Posterior vena cava (tissue), 2 donors: ENCODE measurements around the gene CXCR2. TPM values are rescaled to one million over a fixed set of nuclear protein-coding genes. Genes with fewer than 3 reads are reported as not detected.
"Not testable (repeated sequence)": the region's sequence is repeated elsewhere in the genome, so short reads cannot be mapped to it uniquely, and the experiment has no call there.

Source experiments
- DNase-seq: peaks from one replicate; pipeline ENCODE4 v3.0.0-alpha.2; 2020; ENCODE audit warnings: low spot score
- intact Hi-C, 2 donors: fragments of 100-400 bp; cut with DNase I; formaldehyde crosslinking; loops; one replicate each; pipeline versions ENCODE4 v1.14.1 to v1.14.2; 2022 to 2023
- total RNA-seq, 2 donors: library from RNA; stranded (reverse); fragmentation: NEBNext Ultra II Directional; extraction: Animal tissue kit (Norgen Biotek cat#: 25700); gene quantifications; one replicate each; pipeline ENCODE4 v1.2.1, GENCODE V29; 2021
- donor health status: DM: yes; HTN: yes; CAD: no.
- donor health status: DM: yes; HTN: yes; CAD: no.

The CXCR2 gene
- total RNA-seq, 2 donors from 2014 or later = 2.0 to 2.5 TPM

DNA sequence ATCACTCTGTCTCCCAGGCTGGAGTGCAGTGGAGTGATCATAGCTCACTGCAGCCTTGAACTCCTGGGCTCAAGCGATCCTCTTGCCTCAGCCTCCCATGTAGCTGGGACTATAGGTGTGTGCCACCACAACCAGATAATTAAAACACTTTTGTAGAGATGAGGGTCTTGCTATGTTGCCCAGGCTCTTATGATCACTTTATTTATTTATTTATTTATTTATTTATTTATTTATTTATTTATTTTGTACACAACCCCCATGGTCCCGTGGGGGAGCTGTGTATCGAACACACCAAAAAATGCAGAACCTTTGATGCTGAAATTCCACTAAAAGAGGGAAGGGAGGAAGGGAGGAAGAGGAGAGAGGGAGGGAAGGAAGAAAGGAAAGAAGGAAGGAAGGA lies 45.9 kb downstream of the CXCR2 start:
- intact Hi-C loops = not testable (repeated sequence)

DNA sequence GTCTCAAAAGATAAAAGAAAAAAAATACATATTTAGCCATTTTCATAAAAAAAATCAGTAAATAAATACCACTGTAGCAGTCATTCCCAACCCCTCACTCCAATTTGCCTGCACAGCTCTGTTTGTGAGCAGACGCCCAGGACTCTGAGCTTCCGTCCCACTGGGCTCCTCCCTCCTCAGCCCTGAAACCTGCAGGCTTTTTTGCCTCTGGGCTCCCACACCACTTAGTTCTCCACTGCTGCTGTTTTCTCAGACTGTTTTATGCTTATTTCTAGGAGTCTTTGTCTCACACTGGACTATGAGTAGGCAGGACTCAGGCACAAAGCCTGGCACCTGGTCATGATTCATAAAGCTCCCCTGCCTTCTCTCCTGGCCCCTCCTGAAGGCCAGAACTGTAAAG lies 47.0 kb downstream of the CXCR2 start:
- DNase-seq = no peak
- intact Hi-C loops = no loop called here

More for the DNA sequence above, 45.9 kb downstream of the CXCR2 start:
- DNase-seq = not testable (repeated sequence)

DNA sequence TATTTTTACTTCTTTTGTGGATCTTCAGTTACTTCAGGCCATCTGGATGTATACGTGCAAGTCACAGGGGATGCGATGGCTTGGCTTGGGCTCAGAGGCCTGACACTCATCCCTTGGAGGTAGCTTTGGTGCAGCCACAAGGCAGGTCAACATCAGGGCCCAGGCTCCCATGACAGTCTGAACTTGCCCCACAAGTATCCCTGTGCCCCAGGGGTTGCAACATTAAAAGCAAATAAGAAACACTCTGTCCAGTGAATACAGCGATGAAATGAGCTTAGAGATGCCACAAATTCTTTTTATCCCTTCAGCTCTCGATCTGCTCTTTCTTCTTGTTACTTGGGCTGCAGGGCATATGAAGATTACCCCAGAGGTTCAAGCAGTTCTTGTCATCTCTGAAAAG lies 54.0 kb downstream of the CXCR2 start:
- no peak for DNase-seq
- intact Hi-C loops = loop anchor here in 1 of 2 donors (10.0 kb wide), 1 partner anchor 185 kb away; no protein-coding TSS in a partner anchor

DNA sequence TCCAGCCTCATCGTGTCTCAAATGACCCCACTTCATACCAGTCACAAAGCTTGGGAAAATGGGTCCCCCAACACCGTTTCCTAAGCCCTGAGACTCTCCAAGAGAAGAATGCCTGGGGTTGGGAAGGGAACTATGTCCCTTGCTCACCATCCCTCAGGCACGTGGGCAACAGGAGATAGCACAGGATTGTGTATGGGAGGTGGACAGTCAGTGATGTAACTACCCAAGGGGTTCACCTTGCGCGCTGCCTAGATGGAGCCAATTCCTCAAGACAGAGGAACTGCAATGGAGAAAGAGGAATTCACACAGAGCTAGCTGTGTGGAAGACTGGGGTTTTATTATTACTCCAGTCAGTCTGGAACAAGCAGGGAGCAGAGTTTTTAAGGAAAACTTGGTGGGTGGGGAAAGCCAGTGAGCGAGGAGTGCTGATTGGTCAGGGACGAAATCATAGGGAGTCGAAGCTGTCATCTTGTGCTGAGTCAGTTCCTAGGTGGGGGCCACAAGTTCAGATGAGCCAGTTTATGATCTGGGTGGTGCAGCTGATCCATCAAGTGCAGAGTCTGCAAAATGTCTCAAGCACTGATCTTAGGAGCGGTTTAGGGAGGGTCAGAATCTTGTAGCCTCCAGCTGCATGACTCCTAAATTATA lies 54.8 kb downstream of the CXCR2 start:
- DNase-seq = no peak
- intact Hi-C loops = loop anchor here in 1 of 2 donors (10.0 kb wide), 1 partner anchor 184 kb away; no protein-coding TSS in a partner anchor

DNA sequence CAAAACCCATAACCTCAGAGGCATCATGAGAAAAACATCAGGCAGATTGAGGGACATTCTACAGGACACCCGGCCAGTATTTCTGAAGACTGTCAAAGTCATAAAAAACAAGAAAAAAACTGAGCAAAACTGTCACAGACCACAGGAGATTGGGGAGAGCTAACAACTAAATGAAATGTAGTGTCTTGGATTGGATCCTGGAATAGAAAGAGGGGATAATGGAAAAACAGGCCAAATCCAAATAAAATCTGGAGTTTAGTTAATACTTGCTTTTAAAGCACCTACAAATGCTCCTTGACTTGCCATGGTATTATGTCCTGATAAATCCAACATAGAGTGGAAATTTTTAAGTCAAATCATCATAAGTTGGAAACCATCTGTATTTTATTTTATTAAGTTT lies 58.5 kb downstream of the CXCR2 start:
- intact Hi-C loops = loop anchor here in 1 of 2 donors (10.0 kb wide), 1 partner anchor 180 kb away; no protein-coding TSS in a partner anchor
- DNase-seq = no peak

DNA sequence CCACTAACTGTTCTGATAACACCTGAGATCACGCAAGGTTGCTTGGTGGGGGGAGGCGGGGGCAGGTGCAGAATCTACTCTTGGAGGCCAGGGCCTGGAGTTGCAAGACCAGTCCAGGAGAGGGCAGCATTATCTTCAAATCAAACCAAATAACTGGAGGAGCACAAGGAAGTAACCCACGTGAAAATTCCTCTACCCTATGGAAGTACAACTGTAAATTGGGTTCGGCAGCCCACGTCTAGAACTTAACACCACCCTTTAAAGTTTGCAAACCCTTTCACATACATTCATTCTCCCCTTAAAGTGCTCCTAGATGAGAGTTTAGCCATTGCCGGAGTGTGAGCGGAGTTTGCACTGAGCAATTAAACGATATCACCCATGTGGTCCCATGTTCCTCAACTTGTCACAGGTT lies 60.5 kb downstream of the CXCR2 start:
- DNase-seq = peak; percentile 87
- intact Hi-C loops = loop anchor here in 1 of 2 donors (10.0 kb wide), 1 partner anchor 178 kb away; no protein-coding TSS in a partner anchor

Other genes starting within 250 kb of the CXCR2 start
- gene TNS1, start 123.0 kb upstream of the CXCR2 start, total RNA-seq = 1,000 to 10,000 TPM; 1,255 to 1,508 TPM
- gene RUFY4, start 56.8 kb upstream of the CXCR2 start, total RNA-seq = under 1 TPM in 1 of 2 donors, not detected in 1; 0.14 TPM
- gene CXCR1, start 40.9 kb downstream of the CXCR2 start, total RNA-seq = 1 to 10 TPM; 1.1 to 2.5 TPM
- 100 to 1,000 TPM; 258 to 291 TPM for gene ARPC2, start 91.2 kb downstream of the CXCR2 start, total RNA-seq
- gene GPBAR1, start 135.0 kb downstream of the CXCR2 start, total RNA-seq = 1 to 10 TPM; 1.2 to 4.2 TPM
- gene AAMP, start 144.1 kb downstream of the CXCR2 start, total RNA-seq = 10 to 100 TPM; 43.3 to 45.0 TPM
- gene PNKD, start 144.5 kb downstream of the CXCR2 start, total RNA-seq = 10 to 100 TPM; 29.8 to 45.3 TPM
- gene TMBIM1, start 166.5 kb downstream of the CXCR2 start, total RNA-seq = 100 to 1,000 TPM; 191 to 195 TPM
- gene CATIP, start 230.8 kb downstream of the CXCR2 start, total RNA-seq = not detected